Measurements from ENCODE around the gene ABHD17C. TPM values are rescaled to one million over a fixed set of nuclear protein-coding genes. Genes with fewer than 3 reads are reported as not detected.

Gene ABHD17C
- total and polyA plus RNA-seq, 3 donors from 2014 or later = 8.0 to 16.3 (median 10.0) TPM

GRCh38 chr15:80721476-80721875 lies 26.4 kb downstream of the ABHD17C start:
- Histone ChIP-seq H3K27ac (no peak overlapping the region), H3K9me3 (no peaks in the 10 kb centered on the region), H3K4me1 (no peaks in the 10 kb centered on the region), H3K4me3 (no peak overlapping the region), H3K36me3 (ENCODE audit: low read depth, missing control alignments) (no peaks in the 10 kb centered on the region), H3K27me3 (no peaks in the 10 kb centered on the region)
- intact Hi-C loops (cut with DNase I; ENCODE audit: low total_unique reads) = no loop called here
- DNase-seq = no peak
- 83 to 87% methylated on average over 7 of the region's 7 CpGs for WGBS, 2 donors
- TF ChIP-seq CTCF (IDR thresholded peaks at IDR 0.05) (no peak), POLR2A (IDR thresholded peaks at IDR 0.05) (no peak)

GRCh38 chr15:80722811-80723210 lies 27.7 kb downstream of the ABHD17C start:
- no peak for DNase-seq
- Histone ChIP-seq H3K4me1 (no peaks in the 10 kb centered on the region), H3K36me3 (ENCODE audit: low read depth, missing control alignments) (no peaks in the 10 kb centered on the region), H3K9me3 (no peaks in the 10 kb centered on the region), H3K27me3 (no peaks in the 10 kb centered on the region), H3K4me3 (no peak overlapping the region), H3K27ac (no peak overlapping the region)
- intact Hi-C loops (cut with DNase I; ENCODE audit: low total_unique reads) = no loop called here
- WGBS, 2 donors = 87 to 88% methylated on average over 4 of the region's 4 CpGs
- TF ChIP-seq CTCF (IDR thresholded peaks at IDR 0.05) (no peak), POLR2A (IDR thresholded peaks at IDR 0.05) (no peak)

GRCh38 chr15:80727196-80727595 lies 32.1 kb downstream of the ABHD17C start:
- Histone ChIP-seq H3K4me1 (no peaks in the 10 kb centered on the region), H3K9me3 (no peaks in the 10 kb centered on the region), H3K27ac (no peak overlapping the region), H3K27me3 (no peaks in the 10 kb centered on the region), H3K36me3 (ENCODE audit: low read depth, missing control alignments) (no peaks in the 10 kb centered on the region), H3K4me3 (no peak overlapping the region)
- WGBS, 2 donors = 60 to 85% methylated on average over 3 to 4 of the region's 4 CpGs
- intact Hi-C loops (cut with DNase I; ENCODE audit: low total_unique reads) = no loop called here
- no peak for DNase-seq
- TF ChIP-seq CTCF (IDR thresholded peaks at IDR 0.05) (no peak), POLR2A (IDR thresholded peaks at IDR 0.05) (no peak)

- no peak for DNase-seq
- Histone ChIP-seq H3K4me3 (no peak overlapping the region), H3K4me1 (no peaks in the 10 kb centered on the region), H3K27ac (no peak overlapping the region), H3K9me3 (no peaks in the 10 kb centered on the region), H3K36me3 (ENCODE audit: low read depth, missing control alignments) (no peaks in the 10 kb centered on the region), H3K27me3 (no peaks in the 10 kb centered on the region)
- intact Hi-C loops (cut with DNase I; ENCODE audit: low total_unique reads) = no loop called here
- TF ChIP-seq CTCF (IDR thresholded peaks at IDR 0.05) = no peak
- TF ChIP-seq POLR2A (IDR thresholded peaks at IDR 0.05) = no peak
- WGBS, 2 donors = 95 to 96% methylated on average over 5 of the region's 5 CpGs
Observed at GRCh38 chr15:80727596-80727995, 32.5 kb downstream of the ABHD17C start.

- intact Hi-C loops (cut with DNase I; ENCODE audit: low total_unique reads) = no loop called here
- DNase-seq = no peak
- no peak overlapping the region for H3K4me3 ChIP-seq
- TF ChIP-seq POLR2A (IDR thresholded peaks at IDR 0.05) (no peak), CTCF (IDR thresholded peaks at IDR 0.05) (no peak)
- H3K27me3 ChIP-seq = no peaks in the 10 kb centered on the region
- H3K27ac ChIP-seq = no peak overlapping the region
- no peaks in the 10 kb centered on the region for H3K9me3 ChIP-seq
- 81 to 87% methylated on average over 7 of the region's 7 CpGs for WGBS, 2 donors
- no peaks in the 10 kb centered on the region for H3K36me3 ChIP-seq (ENCODE audit: low read depth, missing control alignments)
- no peaks in the 10 kb centered on the region for H3K4me1 ChIP-seq
Observed at GRCh38 chr15:80730387-80730786, 35.3 kb downstream of the ABHD17C start.

All from testis (tissue), 3 donors.